ENCODE results near the gene OR14I1. TPM values are rescaled to one million over a fixed set of nuclear protein-coding genes. Genes with fewer than 3 reads are reported as not detected.

Gene OR14I1
- not detected for total RNA-seq
- long read RNA-seq, donor 1 = 0 reads
- long read RNA-seq, donor 2 = 0 reads

DNA sequence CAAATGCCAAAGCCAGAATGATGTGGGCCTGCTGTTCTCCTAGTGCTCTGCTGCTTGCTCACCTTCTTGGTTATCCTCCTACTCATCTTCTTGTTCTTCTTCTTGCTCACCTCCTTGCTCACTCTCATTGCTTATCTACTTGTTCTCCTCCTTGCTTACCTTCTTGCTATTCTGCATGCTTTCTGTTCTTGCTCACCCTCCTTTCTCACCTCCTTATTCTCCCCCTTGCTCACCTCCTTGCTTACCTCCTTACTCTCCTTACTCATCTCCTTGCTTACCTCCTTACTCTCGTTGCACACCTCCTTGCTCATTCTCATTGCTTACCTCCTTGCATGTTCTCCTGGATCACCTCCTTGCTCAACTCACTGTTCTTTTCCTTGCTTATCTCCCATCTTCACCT is at the start of gene OR14I1:
OR14I1 (minus strand) TSS at position 53 of the 400 bp plus-strand sequence.
- intact Hi-C loops (cut with DNase I) = no loop called here

DNA sequence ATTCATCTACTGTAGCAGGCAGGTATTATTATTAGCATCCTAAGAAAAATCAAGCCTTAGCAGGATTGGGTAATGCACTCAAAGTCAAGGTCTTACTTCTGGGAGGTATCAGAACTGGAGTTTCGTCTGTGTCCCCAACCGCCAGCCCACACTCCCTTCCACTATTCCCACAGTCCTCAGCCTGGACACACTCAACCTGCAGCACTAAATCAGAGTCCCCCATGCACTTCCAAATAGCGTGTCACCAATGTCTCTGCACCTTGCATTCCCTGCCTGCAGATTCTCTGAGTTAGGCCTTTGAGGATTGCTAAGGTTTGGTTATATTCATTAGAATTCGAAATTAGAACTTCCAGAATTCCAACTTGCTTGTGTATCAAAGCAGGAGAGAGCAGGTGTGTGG is 49.1 kb upstream of the OR14I1 start:
- DNase-seq (ENCODE audit: low spot score) = no peak
- intact Hi-C loops (cut with DNase I) = no loop called here

More for the DNA sequence above, at the start of gene OR14I1:
- DNase-seq (ENCODE audit: low spot score) = no peak

DNA sequence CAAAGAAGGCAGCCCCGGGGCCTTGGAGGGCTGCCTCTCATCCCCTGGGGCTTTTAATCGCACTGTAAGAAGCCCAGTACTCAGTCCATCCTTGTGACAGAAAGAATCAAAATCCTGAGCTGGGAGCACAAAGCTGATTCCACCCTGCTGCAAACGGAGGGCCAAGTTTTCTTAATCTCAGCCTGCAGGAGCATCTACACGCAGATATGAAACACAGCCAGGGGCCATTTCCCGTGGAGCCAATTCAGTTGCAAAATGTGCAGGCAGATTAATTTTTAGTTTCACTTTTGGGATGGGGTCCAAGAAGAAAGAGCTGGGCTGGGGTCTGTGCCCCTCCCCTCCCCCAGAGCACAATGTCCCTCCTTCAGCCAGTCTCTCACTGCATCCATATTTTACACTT is 48.6 kb upstream of the OR14I1 start:
- no peak for DNase-seq (ENCODE audit: low spot score)

DNA sequence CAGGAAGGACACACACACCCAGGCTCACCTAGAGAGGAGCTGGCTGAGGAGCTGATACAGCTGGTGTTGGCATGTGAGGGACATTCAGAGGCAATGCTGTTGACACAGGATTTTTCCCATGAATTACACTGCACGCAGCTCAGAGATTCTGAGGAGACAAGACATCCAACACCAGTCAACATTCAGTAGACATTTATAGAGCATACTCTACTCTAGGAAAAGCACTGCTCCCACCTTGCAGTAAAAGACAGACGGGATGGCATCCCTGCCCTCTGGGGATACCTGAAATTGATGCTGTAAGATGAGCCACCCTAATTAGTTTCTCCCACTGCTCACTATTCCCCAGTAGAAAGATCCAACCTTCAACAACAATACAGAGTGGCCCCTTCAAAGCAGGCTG is 47.9 kb upstream of the OR14I1 start:
- intact Hi-C loops (cut with DNase I) = no loop called here

More for the DNA sequence above, 48.6 kb upstream of the OR14I1 start:
- intact Hi-C loops (cut with DNase I) = no loop called here

DNA sequence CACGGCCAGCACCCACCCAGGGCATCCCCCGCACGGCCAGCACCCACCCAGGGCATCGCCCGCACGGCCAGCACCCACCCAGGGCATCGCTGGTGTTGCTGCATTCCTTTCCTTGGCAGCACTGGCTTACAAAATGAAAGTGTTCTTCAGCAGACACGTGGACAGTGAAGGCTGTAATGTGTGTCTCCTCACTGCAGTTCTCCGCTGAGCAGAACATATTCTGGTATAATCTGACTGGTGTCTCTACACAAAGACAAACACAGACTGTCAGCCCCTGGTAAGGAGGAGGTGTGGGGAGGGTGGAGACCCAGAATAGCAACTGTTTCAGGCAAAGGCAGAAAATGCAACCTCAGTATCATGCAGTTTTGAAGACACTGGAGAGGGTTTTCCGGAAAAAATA is 45.6 kb upstream of the OR14I1 start:
- intact Hi-C loops (cut with DNase I) = no loop called here
- no peak for DNase-seq (ENCODE audit: low spot score)

More for the DNA sequence above, 47.9 kb upstream of the OR14I1 start:
- DNase-seq (ENCODE audit: low spot score) = no peak

DNA sequence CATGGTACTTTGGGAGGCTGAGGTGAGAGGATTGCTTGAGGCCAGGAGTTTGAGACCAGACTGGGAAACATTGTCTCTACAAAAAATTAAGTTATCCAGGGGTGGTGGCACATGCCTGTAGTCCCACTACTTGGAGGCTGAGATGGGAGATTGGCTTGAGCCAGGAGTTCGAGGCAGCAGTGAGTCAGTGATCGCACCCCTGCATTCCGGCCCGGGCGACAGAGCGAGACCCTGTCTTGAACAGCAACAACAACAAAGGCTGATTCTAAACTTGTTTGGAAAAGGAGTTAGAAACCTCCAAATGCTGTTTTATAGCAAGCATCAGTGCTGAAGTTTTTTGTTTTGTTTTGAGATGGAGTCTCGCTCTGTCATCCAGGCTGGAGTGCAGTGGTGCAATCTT is 38.3 kb upstream of the OR14I1 start:
- DNase-seq (ENCODE audit: low spot score) = no peak

DNA sequence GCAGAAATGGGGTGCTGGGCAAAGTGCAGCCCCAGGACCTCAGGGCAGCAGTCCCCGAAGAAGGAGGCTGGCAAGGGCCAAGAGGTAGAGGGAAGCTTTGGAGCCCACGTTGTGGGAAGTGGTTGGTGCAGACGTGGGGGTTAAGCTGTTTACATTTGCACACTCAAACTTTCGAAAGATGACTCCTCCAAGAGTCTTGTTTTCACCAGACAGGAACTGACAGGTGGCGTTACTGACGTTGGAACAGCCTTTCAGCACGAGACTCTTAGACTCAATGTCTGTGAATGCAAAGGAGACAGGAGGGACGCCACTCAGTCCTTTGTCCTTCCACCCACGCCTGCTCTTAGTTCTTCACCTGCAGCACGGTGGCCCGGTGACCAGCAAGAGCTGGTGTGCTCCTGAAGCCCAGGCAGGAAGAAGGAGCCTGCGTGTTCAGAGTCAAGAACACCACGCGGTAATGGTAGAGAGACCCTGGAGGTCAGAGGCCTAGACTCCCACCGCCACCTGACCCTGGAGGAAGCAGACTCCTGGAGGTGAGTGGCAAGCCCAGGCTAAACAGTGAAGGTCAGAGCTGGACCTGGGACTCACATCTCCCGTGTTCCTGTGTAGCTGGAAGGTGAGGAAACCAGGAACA is 37.1 kb upstream of the OR14I1 start:
- no peak for DNase-seq (ENCODE audit: low spot score)
- intact Hi-C loops (cut with DNase I) = no loop called here

More for the DNA sequence above, 38.3 kb upstream of the OR14I1 start:
- intact Hi-C loops (cut with DNase I) = no loop called here

DNA sequence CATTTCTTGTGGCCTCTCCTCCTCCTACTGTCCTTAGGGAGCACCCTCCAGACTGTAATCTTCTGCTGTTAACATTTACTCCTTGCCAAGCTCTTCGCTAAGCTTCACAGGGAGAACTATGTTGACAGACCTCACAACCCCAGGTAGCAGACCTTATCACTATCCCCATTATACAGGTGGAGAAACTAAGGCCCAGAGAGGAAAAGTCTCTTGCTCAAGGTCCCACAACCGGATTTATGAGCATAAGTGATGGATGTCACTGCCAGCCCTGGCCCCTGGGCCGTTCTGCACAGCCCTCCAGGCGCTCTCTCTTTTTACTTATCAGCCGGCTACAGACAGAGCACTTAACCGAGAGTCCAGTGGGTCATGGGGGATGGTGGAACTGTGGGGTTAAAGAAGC is 34.9 kb upstream of the OR14I1 start:
- no peak for DNase-seq (ENCODE audit: low spot score)
- intact Hi-C loops (cut with DNase I) = no loop called here

DNA sequence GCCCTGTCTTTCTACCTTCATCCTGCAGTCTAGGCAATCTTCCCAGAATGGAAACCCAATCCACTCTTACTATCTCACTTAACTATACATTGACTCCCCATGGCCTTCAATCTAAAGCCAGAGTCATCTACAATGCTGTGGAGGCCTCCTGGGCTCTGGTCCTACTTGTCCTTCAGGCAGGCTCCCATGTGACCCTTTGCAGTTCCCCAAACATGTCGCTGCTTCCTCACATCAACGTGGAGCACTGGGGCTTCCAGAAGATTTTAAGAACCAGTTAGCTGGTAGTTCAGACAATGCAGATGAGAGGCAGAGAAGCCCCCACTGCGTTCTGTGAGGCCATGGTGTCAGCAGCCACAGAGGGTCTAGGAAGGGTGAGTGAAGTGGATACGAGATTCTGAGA is 34.4 kb upstream of the OR14I1 start:
- intact Hi-C loops (cut with DNase I) = no loop called here
- DNase-seq (ENCODE audit: low spot score) = no peak

DNA sequence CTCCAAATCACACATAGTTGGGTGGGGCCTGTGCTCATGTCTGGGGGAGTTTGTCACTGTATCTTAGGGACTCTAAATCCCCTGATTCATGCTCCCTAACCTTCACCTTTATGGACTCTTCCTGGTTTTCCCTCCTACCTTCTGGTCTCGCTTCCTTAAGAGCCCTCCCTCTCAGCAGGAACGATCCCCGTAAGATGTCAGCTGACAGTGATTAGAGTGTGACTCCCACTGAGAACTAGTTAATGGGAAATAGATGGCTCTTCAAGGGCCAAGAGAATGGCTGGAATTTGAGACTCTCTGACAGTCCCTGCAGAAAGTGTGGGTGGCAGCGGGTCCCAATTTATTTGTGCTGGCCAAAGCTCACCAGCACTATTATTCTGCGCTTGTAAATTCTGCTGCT is 31.0 kb upstream of the OR14I1 start:
- DNase-seq (ENCODE audit: low spot score) = no peak
- intact Hi-C loops (cut with DNase I) = no loop called here

DNA sequence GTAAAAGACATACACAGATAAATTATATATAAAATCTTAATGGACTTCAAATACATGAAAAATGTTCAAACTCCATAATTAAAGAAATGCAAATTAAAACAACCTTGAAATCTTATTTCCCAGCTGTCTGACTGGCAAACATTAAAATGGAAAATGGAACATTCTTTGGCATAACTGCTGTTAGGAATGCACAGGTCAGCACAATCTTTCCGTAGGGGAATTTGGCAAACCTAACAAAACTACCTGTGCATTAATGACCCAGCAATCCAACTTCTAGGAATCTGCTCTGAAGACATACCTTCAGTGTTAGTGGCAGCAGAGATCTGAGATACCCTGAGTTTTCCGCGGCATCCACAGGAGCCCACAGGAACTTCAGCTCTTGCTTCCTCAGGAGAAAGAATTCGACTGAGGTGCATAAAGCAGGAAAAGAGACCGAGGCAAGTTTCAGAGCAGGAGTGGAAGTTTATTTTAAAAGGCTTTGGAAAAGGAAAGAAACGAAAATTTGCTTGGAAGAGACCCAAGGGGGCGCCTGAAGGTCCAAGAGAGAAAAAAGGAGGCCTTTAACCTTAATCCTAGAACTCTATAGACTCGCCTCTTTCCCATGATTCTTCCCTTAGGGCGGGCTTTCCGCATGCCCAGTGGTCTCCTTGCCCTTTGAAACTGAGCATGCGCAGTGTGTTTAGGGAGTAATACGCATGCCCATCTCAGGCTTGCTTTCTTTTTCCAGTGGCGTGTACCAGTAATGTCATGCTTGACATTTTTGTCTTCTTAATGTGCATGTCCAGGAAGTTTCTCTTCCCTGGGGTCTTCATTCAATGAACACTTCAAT is 28.2 kb upstream of the OR14I1 start:
- DNase-seq (ENCODE audit: low spot score) = no peak
- intact Hi-C loops (cut with DNase I) = no loop called here

DNA sequence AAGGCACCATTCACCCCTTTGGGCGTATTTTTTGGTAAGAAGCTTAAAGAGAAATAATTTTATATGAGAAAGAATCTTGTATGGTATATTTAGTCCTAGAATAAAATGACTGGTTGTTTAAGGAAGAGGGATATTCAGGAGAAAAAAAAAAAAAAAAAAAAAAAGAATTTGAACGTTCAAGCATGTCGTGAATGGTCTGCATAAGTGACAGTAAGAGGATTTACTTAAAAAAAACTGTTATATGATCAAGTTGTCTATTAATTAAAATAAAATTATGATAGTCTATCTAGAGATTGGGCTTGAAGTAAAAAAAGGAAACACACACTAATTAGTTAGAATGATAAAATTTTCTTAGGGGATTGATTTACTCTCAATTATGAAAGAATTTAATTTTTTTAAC is 11.7 kb upstream of the OR14I1 start:
- no peak for DNase-seq (ENCODE audit: low spot score)
- intact Hi-C loops (cut with DNase I) = no loop called here

DNA sequence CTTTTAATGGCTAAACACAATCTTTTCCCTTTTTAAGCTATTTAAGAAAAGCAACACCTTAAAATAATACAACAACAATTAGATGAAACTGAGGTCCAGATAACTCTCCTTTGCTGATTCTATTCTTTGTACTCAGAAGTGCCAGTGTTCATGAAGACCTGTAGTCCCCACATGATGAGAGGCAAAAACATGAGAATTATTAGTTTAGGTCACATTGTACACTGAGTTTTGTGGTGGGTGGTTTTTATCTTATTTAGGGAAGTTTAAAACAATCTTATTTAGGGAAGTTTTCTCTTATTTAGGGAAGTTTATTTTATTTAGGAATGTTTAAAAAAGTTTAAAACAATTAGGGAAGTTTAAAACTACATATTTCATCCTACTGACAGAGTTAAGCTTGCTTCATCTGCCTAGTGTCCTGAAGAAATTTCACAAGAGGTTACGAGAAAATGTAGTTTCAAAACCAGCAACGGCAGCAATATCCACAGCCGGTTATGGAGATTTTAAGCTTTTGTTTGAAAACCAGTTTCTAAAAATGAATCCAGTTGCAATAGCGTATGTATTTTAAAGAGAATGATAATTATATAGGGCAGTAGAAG is 7.8 kb upstream of the OR14I1 start:
- intact Hi-C loops (cut with DNase I) = no loop called here
- no peak for DNase-seq (ENCODE audit: low spot score)

DNA sequence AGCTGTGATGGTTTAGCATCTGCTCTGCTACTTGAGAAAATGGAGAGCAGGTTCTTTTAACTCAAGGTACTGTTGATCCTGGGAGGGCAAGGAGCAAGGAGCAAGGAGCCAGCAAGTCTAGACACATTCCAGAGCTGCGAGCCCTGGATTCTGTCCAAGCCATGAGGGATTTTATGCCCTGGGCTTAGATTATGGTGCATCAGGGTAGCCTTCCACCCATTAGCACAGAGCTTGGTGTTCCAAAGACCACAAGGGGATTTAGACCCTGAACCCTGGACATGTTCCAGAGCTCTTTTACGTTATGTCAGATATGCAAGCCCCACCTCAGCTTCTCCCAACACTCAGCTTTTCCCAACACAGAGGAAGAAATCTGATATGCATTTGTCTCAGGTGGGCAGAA is 2.0 kb upstream of the OR14I1 start:
- intact Hi-C loops (cut with DNase I) = no loop called here
- DNase-seq (ENCODE audit: low spot score) = no peak

DNA sequence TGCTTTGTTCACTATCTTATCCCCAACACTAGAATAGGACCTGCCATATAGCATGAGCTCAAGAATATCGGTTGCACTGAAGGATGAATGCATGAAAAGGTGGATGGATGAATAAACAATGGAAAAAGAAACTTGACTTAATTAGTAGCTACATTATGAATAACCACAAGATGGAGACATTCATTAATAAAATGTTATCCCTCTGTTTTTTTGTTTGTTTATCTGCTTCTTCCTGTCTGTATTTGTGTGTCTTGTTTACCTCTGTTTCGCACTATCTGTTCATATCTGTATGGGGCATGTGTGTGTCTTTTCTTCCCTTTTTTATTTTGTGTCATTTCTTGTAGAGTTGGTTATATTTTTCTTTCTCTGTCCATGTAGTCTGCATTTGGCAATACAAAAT is 1.1 kb upstream of the OR14I1 start:
- DNase-seq (ENCODE audit: low spot score) = no peak
- intact Hi-C loops (cut with DNase I) = no loop called here

DNA sequence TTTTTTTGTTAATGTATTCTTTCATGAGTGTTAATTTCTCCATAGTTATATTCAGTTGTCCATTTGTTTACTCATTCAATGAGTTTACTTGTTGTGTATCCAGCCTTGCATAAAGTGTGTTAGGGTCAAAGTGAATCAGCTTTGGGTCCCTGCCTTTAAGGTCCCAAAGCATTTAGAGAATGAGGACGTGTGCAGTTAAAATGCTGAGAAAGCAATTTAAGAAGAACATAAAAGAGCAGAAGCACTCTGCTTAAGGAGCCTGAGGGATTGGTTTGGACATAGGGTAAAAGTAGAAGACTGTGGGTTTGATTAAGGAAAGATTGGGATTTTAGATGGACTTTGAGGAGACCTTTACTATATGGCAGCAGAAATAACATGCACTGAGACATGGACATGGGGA is 3.5 kb downstream of the OR14I1 start:
- intact Hi-C loops (cut with DNase I) = no loop called here
- no peak for DNase-seq (ENCODE audit: low spot score)

DNA sequence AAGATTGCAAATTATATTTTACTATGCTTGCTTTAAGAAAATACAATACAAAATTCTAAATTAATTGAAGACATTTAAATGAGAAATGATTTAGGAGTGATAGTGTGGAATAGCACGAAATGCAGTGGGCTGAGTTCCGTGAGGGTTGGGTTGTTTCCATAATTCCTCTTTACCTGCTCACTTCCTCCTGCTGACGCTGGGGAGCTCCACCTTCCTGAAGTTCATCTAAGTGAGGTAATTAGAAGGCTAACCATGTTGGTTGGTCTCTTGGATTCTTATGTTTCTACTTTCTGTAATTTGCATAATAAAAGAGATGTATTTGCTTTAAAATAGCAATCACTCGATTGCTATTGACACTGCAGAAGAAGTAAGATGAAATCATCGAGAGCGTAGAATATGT is 4.7 kb downstream of the OR14I1 start:
- DNase-seq (ENCODE audit: low spot score) = no peak
- intact Hi-C loops (cut with DNase I) = no loop called here

DNA sequence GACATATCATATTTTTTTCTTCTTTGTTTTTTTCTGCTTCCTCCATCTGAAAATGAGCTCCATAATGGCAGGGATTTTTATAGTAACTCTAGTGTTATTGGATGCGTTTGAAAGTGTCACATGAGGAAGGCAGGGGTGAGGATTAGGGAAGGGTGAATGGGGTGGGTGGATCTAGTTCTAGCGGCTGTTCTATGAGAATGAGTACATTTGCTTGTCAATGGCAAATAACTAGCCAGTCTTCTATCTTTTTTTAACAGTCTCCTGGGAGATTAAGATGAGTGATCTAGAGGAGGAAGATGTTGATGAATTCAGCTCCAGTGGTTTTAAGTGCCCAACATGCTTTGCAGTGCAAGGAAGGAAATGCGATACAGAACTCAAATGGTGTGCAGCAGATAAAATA is 5.8 kb downstream of the OR14I1 start:
- intact Hi-C loops (cut with DNase I) = no loop called here
- no peak for DNase-seq (ENCODE audit: low spot score)

DNA sequence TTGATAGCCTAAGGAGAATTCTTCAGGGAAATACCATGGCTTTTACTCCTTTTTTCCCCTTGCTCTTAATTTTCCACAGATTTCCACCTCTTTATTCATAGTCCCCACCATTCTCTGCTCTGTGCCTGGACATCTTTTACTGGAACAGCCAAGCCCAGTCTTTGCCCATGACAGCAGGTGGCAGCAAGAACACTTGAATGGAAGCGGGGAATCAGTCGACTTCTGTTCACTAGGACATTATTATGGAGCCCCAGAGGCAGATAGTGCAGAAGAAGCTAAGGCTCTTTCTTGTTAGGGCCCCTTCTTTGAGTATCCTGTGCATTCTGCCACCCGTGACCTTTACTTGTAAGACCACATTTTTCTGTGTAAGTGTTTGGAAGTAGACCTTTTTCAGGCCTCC is 6.3 kb downstream of the OR14I1 start:
- intact Hi-C loops (cut with DNase I) = no loop called here
- no peak for DNase-seq (ENCODE audit: low spot score)

DNA sequence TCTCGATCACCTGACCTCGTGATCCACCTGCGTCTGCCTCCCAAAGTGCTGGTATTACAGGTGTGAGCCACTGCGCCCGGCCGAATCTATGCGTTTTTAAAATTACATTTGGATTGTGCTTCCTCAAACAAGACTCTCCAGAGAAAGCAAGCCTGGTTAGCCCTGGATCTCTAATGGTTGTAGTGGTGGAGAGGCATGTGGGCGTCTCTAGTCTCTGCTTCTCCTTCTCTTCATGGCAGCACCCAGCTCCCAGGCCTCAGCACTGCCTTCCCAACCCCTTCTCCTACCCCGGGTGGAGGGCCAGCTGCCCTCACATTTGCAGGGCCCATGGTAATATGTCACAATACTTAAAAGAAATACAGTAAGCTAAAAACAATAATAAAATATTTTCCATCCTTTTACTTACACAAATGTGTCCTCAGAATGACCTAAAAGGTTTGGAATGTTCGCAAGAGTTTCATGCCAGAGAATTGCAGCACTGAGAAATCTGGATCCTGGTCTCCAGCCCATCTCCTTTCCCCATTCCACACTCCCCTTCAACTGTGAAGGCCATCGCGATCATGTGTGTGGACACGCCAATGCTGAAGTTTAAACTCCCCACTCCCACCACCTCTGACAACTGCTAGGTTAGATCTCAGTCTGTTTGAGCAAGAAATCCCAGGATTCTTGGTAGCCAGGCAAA is 7.0 kb downstream of the OR14I1 start:
- intact Hi-C loops (cut with DNase I) = no loop called here
- no peak for DNase-seq (ENCODE audit: low spot score)
